Stomach smooth muscle (tissue), 2 donors: ENCODE results near the gene CFAP97.
A peak's percentile ranks its signal among the peaks of the same experiment; 100 is the strongest.
"Not testable (repeated sequence)": the region's sequence is repeated elsewhere in the genome, so short reads cannot be mapped to it uniquely, and the experiment has no call there.

Source experiments
- H3K27ac ChIP-seq: one replicate; pipeline ENCODE4 v1.7.0; 2013; ENCODE audit warnings: mild to moderate bottlenecking, low read length, inconsistent platforms
- H3K27me3 ChIP-seq, 2 donors: one replicate each; pipeline ENCODE4 v1.7.0; 2013; ENCODE audit warnings: low read length in 2 of 2; ENCODE audit not compliant: insufficient read depth in 2 of 2, control insufficient read depth in 1 of 2
- H3K36me3 ChIP-seq, 2 donors: one replicate each; pipeline ENCODE4 v1.7.0; 2013; ENCODE audit warnings: low read length in 2 of 2; ENCODE audit not compliant: control insufficient read depth in 2 of 2, insufficient read depth in 2 of 2
- H3K4me1 ChIP-seq: one replicate; pipeline ENCODE4 v1.7.0; 2013; ENCODE audit warnings: low read length; ENCODE audit not compliant: control insufficient read depth, insufficient read depth
- H3K4me3 ChIP-seq, 2 donors: one replicate each; pipeline ENCODE4 v1.7.0; 2013; ENCODE audit warnings: low read length in 2 of 2
- H3K9ac ChIP-seq, 2 donors: one replicate each; pipeline ENCODE4 v1.7.0; 2013; ENCODE audit warnings: low read length in 2 of 2, mild to moderate bottlenecking in 1 of 2
- H3K9me3 ChIP-seq, 2 donors: one replicate each; pipeline ENCODE4 v1.7.0; 2013; ENCODE audit warnings: low read length in 2 of 2; ENCODE audit not compliant: control insufficient read depth in 2 of 2
- donor health status: healthy.
- donor health status: Pancreatic carcinoma.

CFAP97 gene

GRCh38 chr4:185210102-185210981 lies 6.5 kb upstream of the CFAP97 start:
- Histone ChIP-seq H3K36me3 (no peaks in the 10 kb centered on the region), H3K4me3 (peak overlapping the region; percentile 84 to 94), H3K27ac (peak overlapping the region; percentile 76), H3K9me3 (no peaks in the 10 kb centered on the region), H3K27me3 (no peaks in the 10 kb centered on the region), H3K9ac (peak overlapping the region; percentile 87 to 90), H3K4me1 (peaks cover 20% of the 10 kb centered on the region)

GRCh38 chr4:185209852-185210101 lies 6.0 kb upstream of the CFAP97 start:
- not testable (repeated sequence) for H3K36me3 ChIP-seq, H3K27me3 ChIP-seq, H3K9me3 ChIP-seq
- H3K9ac ChIP-seq = peak overlapping the region in 1 of 2 donors; percentile 87
- peak overlapping the region; percentile 84 to 94 for H3K4me3 ChIP-seq
- H3K4me1 ChIP-seq = peaks cover 21% of the 10 kb centered on the region
- H3K27ac ChIP-seq = peak overlapping the region; percentile 76

- Histone ChIP-seq H3K27me3 (no peaks in the 10 kb centered on the region), H3K27ac (peak within 1 kb of the TSS; percentile 76), H3K36me3 (no peaks in the 10 kb centered on the region), H3K9ac (peak within 1 kb of the TSS; percentile 87 to 90), H3K4me1 (peaks cover 26% of the 10 kb centered on the region), H3K4me3 (peak within 1 kb of the TSS; percentile 84 to 94), H3K9me3 (no peaks in the 10 kb centered on the region)
These were observed 5.4 kb upstream of the CFAP97 start, which contains the start of gene SNX25 for GRCh38 chr4:185209031-185209851. Gene SNX25 (plus strand): TSS chr4:185209598. CDS start chr4:185209827, 229 bp downstream.

GRCh38 chr4:185207466-185207865 lies 3.7 kb upstream of the CFAP97 start:
- Histone ChIP-seq H3K36me3 (no peaks in the 10 kb centered on the region), H3K9me3 (no peaks in the 10 kb centered on the region), H3K27me3 (no peaks in the 10 kb centered on the region), H3K9ac (no peak overlapping the region), H3K27ac (no peak overlapping the region), H3K4me3 (no peak overlapping the region), H3K4me1 (peaks cover 28% of the 10 kb centered on the region)

GRCh38 chr4:185205697-185206342 lies 2.0 kb upstream of the CFAP97 start:
- Histone ChIP-seq H3K27me3 (no peaks in the 10 kb centered on the region), H3K4me1 (peaks cover 16% of the 10 kb centered on the region), H3K4me3 (no peak overlapping the region), H3K36me3 (no peaks in the 10 kb centered on the region), H3K27ac (no peak overlapping the region), H3K9me3 (no peaks in the 10 kb centered on the region), H3K9ac (no peak overlapping the region)

- H3K36me3 ChIP-seq, H3K27me3 ChIP-seq, H3K9me3 ChIP-seq, H3K27ac ChIP-seq: not testable (repeated sequence)
- Histone ChIP-seq H3K9ac (peak overlapping the region; percentile 77 to 78), H3K4me1 (peaks cover 12% of the 10 kb centered on the region), H3K4me3 (peak overlapping the region in 1 of 2 donors; percentile 71)
These were observed 1.3 kb upstream of the CFAP97 start for GRCh38 chr4:185205073-185205472.

- Histone ChIP-seq H3K9me3 (no peaks in the 10 kb centered on the region), H3K36me3 (no peaks in the 10 kb centered on the region), H3K4me3 (peak overlapping the region; percentile 71 to 80), H3K9ac (peak overlapping the region; percentile 77 to 78), H3K27ac (peak overlapping the region; percentile 33), H3K4me1 (peaks cover 12% of the 10 kb centered on the region), H3K27me3 (no peaks in the 10 kb centered on the region)
These were observed 574 bp upstream of the CFAP97 start for GRCh38 chr4:185204238-185204910.

- peak overlapping the region; percentile 65 to 80 for H3K4me3 ChIP-seq
- H3K27me3 ChIP-seq = no peaks in the 10 kb centered on the region
- H3K9ac ChIP-seq = peak overlapping the region; percentile 78 to 81
These were observed 765 bp downstream of the CFAP97 start for GRCh38 chr4:185202984-185203485.

GRCh38 chr4:185201977-185202962 lies 1.5 kb downstream of the CFAP97 start:
- Histone ChIP-seq H3K27ac (peak overlapping the region; percentile 92), H3K9ac (no peak overlapping the region), H3K27me3 (no peaks in the 10 kb centered on the region), H3K4me1 (peaks cover 8% of the 10 kb centered on the region), H3K36me3 (no peaks in the 10 kb centered on the region), H3K4me3 (no peak overlapping the region), H3K9me3 (no peaks in the 10 kb centered on the region)

More at GRCh38 chr4:185202984-185203485, 765 bp downstream of the CFAP97 start:
- no peaks in the 10 kb centered on the region for H3K36me3 ChIP-seq
- no peaks in the 10 kb centered on the region for H3K9me3 ChIP-seq
- H3K27ac ChIP-seq = peak overlapping the region; percentile 92
- H3K4me1 ChIP-seq = peaks cover 8% of the 10 kb centered on the region
